GM12872 (cell line): Measurements from ENCODE around the gene SGF29.

Experiments
- CTCF ChIP-seq: IDR thresholded peaks from 3 replicates; pipeline ENCODE4 v1.5.1; 2011; ENCODE audit warnings: low read depth, mild to moderate bottlenecking, low read length, moderate library complexity; ENCODE audit not compliant: insufficient read depth

SGF29 gene

GRCh38 chr16:28573738-28574718 is 20.3 kb downstream of the SGF29 start:
- TF ChIP-seq CTCF, result no peak

GRCh38 chr16:28574925-28575324 is 21.2 kb downstream of the SGF29 start:
- TF ChIP-seq CTCF, result no peak

GRCh38 chr16:28575446-28576109 is 21.9 kb downstream of the SGF29 start:
- TF ChIP-seq CTCF, result no peak

- TF ChIP-seq CTCF, result no peak
Observed at GRCh38 chr16:28580726-28581315, 27.1 kb downstream of the SGF29 start.

GRCh38 chr16:28585674-28586073 is 32.0 kb downstream of the SGF29 start:
- TF ChIP-seq CTCF, result no peak

GRCh38 chr16:28586466-28586865 is 32.7 kb downstream of the SGF29 start:
- TF ChIP-seq CTCF, result no peak

GRCh38 chr16:28587386-28587785 is 33.7 kb downstream of the SGF29 start:
- TF ChIP-seq CTCF, result no peak
